Suprapubic skin (tissue), 4 donors: ENCODE data around the gene RAP1B.

ENCODE experiments used
- CTCF ChIP-seq, 2 donors: fragments of 200-600 bp in 1 of 2; fragments of 450-650 bp in 1 of 2; sonication (generic) in 1 of 2; IDR thresholded peaks; one replicate each; pipeline ENCODE4 v1.5.1; 2016 to 2019; ENCODE audit warnings: antibody characterized with exemption in 2 of 2, mild to moderate bottlenecking in 1 of 2, moderate library complexity in 1 of 2
- EP300 ChIP-seq: sonication (generic); formaldehyde crosslinking; IDR thresholded peaks from one replicate; pipeline ENCODE4 v1.6.1; 2017; ENCODE audit warnings: antibody characterized with exemption
- POLR2A ChIP-seq, 2 donors: fragments of 450-650 bp; IDR thresholded peaks; one replicate each; pipeline ENCODE4 v1.6.1; 2017; ENCODE audit warnings: antibody characterized with exemption in 2 of 2, mild to moderate bottlenecking in 2 of 2, moderate library complexity in 2 of 2
- POLR2AphosphoS5 ChIP-seq, 3 donors: sonication (generic); formaldehyde crosslinking; IDR thresholded peaks; one replicate each; pipeline ENCODE4 v1.6.1; 2017; ENCODE audit warnings: antibody characterized with exemption in 3 of 3

GRCh38 chr12:68673788-68674187 lies 63.1 kb downstream of the RAP1B start:
- TF ChIP-seq POLR2A (IDR thresholded peaks at IDR 0.05) (no peak), POLR2AphosphoS5 (IDR thresholded peaks at IDR 0.05) (no peak), CTCF (IDR thresholded peaks at IDR 0.05) (no peak), EP300 (no peak)
